NCI-H1105 (cell line): Measurements from ENCODE around the gene CCL4L2.
"Not testable (repeated sequence)": the region's sequence is repeated elsewhere in the genome, so short reads cannot be mapped to it uniquely, and the experiment has no call there.

Experiments used
- DNase-seq: peaks from one replicate; lab custom pipeline; 2025; lab: John Stamatoyannopoulos, UW

Gene CCL4L2

DNA sequence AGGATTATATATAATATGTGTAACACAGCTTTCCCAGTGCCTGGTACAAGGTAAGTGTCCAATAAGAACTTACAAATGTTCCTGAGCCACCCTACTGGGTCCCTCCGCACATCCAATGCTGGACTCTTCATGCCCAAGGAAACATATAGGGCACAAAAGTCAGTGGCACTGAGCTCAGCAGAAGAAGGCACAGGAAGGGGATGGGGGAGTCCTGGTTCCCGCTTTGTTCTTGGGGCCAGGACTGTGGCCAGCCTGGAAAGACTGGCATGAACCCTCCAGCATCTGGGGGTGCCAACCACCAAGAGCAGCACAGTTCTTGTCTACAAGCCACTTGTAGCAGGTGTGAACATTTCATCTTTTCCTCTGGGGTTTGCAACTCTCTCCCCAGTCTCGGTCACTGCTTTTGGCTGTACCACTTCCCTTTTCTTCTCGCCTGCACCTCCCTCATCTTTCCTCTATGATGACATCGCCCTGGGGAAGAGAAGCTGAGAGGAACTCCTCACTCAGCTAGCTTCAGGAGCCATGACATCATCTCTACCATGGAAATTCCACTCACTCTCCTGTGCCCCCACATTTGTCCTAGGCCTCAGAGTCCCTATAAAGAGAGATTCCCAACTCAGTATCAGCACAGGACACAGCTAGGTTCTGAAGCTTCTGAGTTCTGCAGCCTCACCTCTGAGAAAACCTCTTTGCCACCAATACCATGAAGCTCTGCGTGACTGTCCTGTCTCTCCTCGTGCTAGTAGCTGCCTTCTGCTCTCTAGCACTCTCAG is at the start of gene CCL4L2:
TSS of gene CCL4L2 (plus strand) at position 625 of the 773 bp plus-strand sequence.
- DNase-seq = not testable (repeated sequence)

DNA sequence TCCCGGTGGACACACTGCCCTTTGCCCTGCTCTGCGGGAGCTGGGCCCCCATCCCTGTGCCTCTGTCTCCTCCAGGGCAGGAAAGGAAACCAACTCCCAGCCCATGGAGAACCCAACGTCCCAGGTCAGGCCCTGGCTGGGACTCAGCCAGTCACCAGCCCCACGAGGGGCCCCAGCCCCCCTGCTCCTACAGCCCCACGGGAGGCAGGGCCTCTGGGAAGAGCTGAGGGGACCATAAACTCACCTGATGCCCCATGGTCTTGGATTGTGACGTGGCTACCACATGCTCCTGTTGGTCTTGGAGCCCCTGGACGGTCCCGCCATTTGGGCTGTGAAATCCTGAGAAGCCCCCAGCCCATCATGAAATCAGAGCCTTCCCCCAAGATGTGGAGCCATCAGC is 42.0 kb upstream of the CCL4L2 start:
- not testable (repeated sequence) for DNase-seq

DNA sequence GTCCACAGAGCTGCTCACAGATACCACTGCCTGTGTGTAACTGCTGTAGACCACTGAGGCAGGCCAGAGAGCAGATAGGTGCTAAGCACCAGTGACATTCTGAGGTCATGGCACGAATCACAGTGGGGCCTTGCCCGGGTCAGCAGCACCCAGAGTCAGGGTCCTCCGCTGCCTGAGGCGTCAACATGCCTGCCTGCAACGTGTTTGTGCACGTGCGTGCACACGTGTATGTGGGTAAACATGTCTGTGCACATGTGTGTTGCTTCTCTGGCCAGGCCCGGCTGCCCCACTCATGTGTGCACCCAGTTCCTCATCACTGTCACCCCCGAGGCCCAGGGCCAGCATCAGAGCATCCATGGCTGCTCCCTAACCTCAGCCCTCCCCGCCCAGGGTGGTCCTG is 34.3 kb upstream of the CCL4L2 start, which contains the start of gene TBC1D3B:
TSS of gene TBC1D3B (minus strand) at position 101 of the 400 bp plus-strand sequence. CDS start 1,586 bp downstream, outside the sequence.
- DNase-seq = not testable (repeated sequence)

- not testable (repeated sequence) for DNase-seq
Observed at GRCh38 chr17:36181446-36182175, 29.3 kb upstream of the CCL4L2 start.

DNA sequence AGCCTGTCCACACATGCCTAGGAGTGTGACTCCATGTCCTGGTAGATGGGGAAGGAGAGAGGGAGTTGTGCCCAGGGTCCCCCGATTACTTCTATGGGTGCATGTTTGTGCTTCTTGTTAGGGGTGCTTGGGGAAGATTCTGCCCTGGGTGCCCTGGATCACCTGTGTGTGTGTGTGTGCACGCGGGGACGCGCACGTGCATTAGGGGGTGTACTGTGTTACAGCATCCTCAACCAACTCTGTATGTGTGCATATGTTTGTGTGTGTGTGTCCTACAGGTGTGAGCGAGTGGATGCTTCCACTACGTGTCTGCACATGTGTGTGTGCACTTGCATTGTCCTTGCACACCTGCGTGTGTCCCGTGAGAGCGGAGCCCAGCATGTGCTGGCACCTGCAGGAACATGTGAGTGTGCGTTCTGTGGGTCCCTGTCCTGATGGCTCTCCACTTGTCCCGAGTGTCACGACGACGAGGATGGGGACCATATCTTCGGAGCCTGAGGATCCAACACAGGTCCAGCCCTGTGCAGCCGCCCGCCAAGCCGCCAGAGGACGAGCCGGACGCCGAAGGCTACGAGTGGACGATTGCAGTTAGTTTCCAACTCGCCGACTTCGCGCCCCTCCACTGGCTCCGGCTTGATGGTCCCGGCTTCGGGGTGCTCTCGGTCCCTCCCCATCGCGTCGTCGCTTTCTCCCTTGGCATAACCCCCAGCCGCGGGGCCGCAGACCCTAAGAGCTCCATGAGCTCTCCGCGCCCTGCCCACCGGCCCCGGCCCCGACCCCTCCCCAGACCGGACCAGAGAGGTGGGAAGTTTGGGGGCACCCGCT is 28.5 kb upstream of the CCL4L2 start:
- DNase-seq = no peak

- peak; percentile 40 for DNase-seq
Observed at GRCh38 chr17:36183001-36183971, 27.6 kb upstream of the CCL4L2 start.

GRCh38 chr17:36184023-36184765 is 26.7 kb upstream of the CCL4L2 start:
- no peak for DNase-seq

- DNase-seq = no peak
Observed at GRCh38 chr17:36185416-36185815, 25.4 kb upstream of the CCL4L2 start.

DNA sequence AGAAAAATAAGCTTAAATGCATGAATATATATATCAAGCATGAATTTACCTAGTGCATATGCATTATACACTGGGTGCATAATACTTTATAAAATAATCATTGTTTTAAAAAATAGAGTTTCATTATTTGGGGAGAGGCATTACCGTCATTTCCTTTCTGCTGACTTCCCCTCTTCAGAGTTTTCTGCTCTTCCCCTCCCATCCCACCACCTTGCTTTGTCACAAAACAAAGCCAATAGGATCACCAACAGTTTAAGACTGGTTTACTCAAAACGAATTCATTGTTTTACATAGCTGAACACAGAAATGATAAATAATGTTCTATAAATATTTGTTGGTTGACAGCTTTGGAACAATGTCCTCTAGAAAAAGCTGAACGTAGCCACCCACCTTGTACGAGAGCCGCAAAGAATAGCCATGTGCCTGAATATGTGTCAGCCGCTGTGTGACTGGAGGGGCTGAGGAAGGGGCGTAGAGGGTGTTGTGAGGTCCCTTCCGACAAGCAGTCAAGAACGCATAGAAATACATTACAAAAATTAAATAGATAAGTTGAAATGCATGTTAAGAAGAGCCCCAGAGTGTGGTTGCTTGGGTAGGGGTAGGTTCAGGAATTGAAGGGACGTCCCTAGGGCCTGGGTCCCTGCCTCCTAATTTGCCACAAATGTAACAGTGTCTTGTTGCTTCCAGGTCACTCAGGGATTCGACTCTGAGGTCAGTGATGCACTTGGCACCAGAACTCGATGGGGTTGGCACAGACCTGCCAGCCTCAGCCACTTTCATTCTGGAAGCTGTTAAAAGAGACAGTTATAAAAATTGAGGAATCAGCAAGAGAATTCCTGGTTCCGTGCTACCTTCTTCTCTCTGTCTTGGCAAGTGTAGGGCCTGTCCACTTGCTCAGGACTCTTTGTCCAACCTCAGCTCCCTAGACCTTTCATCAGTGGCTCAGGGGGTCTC is 23.8 kb upstream of the CCL4L2 start:
- not testable (repeated sequence) for DNase-seq

- DNase-seq = not testable (repeated sequence)
Observed at GRCh38 chr17:36187943-36188665, 22.8 kb upstream of the CCL4L2 start.

DNA sequence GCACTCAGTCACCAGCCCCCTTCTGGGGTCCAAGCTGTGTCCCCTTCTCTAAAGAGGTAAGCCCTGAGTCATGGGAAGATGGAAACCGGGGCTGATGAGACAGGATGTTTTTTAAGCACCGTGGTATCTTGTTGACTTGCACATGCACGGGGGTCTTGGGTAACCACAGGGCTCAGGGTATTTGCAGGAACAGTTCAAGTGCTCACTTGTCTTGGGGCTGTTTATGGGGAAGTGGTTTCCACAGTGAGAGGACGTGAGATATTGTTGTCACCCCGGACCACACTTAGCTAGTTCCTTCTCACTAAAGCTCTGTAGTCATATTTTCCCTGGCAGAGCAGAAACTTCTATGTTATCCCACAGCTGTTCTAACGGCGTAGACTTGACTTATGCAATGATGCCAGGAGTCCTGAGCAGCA is 22.0 kb upstream of the CCL4L2 start:
- DNase-seq = no peak

- not testable (repeated sequence) for DNase-seq
Observed at GRCh38 chr17:36189993-36190392, 20.9 kb upstream of the CCL4L2 start.

DNA sequence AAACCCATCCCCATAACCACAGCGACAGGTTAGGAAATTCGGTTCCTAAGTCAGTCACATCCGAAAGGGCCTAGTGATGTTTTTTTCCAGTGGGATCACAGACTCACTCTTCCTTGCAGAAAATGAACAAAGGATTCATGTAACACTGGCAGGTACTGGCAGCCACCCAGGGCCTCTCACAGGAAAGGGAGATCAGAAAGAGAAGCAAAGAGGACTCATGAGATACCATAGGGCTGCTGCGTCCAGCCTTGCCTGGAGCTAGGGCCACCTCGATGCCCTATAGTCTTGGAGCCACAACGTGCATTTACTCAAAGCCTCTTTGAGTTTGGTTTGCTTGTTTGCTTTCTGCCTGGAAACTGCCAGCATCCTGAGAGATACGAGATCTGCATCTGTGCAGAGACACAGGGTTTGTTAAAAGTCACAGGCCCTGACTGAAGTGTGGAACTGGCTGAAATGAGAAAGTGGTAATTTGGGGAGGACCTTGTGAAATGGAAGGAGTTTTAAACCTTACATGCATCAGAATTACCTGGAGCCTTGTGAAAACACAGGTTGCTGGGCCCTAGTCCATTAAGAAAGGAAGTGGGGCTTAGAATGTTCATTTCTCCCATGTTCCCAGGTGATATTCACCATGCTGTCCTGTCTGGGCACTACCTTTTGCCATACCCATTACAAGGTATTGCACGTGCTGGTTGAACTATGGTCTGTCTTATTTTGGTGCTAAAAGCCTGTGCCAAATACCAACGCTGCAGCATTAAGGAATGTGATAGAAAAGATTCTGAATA is 20.1 kb upstream of the CCL4L2 start:
- not testable (repeated sequence) for DNase-seq

GRCh38 chr17:36193216-36193775 is 17.6 kb upstream of the CCL4L2 start:
- no peak for DNase-seq

DNA sequence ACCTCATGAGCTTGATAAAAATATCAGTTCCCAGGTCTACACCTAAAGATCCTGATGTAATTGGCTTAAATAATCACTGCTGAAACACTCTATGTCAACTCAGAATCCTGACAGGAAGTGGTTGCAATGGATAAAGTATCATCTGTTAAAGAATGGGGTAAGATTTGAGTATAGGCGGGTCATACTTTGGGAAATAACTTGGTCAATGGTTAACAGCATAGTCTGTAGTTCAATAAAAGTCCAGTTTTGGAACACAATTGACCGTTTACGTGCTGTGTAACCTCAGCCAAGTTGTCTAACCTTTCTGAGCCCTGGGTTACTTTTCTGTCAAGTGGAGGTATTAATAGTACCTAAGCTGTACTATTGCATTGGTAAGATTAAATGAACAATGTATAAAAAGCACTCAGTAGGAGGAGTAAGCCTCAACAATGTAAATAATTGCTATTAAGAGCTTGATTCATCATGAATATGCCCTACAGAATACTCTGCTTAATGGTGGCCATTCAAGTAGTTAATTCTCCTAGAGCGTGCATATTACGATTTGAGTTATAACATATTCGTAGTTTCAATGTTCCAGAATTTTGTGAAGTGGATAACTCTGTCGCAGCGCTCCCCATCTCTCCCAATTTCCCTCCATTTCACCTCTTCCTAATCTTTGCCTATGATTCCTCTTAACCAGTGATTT is 16.6 kb upstream of the CCL4L2 start:
- DNase-seq = not testable (repeated sequence)

- not testable (repeated sequence) for DNase-seq
Observed at GRCh38 chr17:36194832-36195433, 15.9 kb upstream of the CCL4L2 start.
